ENCODE measurements around the gene ARMH2. TPM values are rescaled to one million over a fixed set of nuclear protein-coding genes. Genes with fewer than 3 reads are reported as not detected.
"Not testable (repeated sequence)": the region's sequence is repeated elsewhere in the genome, so short reads cannot be mapped to it uniquely, and the experiment has no call there.

ARMH2 gene
- total RNA-seq, 1 donor from 2014 or later = not detected

GRCh38 chr6:24764833-24765828, 33.6 kb downstream of the ARMH2 start:
- DNase-seq (ENCODE audit: low spot score) = not testable (repeated sequence)

- DNase-seq (ENCODE audit: low spot score) = peak; percentile 58
These were observed 35.1 kb downstream of the ARMH2 start for GRCh38 chr6:24763578-24763977.

DNA sequence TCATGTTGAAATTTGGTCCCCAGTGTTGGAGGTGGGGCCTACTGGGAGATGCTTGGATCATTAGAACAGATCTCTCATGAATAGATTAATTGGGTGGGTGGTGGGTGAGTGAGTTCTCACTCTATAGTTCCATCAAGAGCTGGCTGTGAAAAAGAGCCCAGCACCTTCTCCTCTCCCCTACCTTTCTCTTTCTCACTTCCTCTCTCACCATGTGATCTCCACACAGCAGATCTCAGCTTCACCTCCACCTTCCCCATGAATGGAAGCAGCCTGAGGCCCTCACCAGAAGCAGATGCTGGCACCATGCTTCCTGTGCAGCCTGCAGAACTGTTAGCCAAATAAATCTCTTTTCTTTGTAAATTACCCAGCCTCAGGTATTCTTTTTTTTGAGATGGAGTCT, 36.9 kb downstream of the ARMH2 start:
- no peak for DNase-seq (ENCODE audit: low spot score)

DNA sequence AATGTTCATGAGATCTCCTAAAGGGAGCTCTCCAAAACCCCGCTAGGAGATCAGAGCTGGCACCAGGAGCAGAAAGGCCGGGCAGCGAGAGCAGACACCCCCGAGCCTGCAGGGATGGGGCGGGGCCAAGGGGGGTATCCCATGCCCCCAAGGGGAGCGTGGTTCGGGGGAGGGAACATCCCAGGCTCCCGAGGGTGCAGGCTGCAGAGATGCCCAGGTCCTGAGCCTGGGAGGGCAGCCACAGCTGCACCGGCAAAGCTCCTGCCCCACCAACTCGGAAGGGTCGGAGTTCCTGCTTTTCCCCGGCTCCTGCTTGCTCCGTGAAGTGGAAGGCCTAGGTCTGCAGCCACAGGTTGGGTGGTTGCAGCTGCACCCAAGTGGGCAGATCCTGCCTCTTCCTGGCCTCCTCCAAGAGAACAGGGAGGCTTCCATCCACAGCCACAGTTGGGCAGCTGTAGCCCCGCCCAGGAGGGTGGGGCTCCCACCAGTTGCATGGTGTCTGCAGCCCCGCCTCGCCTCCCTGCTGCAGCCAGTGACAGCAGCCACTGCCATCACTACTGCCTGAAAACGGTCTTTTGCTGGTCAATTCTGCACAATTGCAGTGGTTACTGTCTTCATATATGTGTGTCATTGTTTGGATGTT, 37.4 kb downstream of the ARMH2 start:
- DNase-seq (ENCODE audit: low spot score) = no peak

GRCh38 chr6:24760210-24760609, 38.5 kb downstream of the ARMH2 start:
- DNase-seq (ENCODE audit: low spot score) = no peak

GRCh38 chr6:24759718-24760117, 39.0 kb downstream of the ARMH2 start:
- DNase-seq (ENCODE audit: low spot score) = no peak

DNA sequence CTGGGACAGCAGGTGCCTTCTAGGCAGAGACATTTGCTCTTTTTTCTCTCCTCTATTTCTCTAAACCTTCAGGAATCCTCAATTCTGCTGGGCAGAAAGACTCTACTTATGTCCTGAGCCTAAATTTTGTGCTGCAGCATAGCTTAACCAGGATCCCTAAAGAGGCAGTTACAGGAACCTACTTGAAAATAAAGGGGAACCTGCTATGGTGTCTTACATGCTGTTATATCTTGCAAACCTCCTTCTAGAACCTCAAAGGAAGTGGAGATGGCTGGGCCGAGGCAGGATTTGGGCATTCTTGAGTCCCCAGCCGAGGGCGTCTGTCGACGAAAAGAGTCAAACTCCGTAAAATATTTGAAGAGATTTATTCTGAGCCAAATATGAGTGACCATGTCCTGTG, 41.1 kb downstream of the ARMH2 start:
- no peak for DNase-seq (ENCODE audit: low spot score)

GRCh38 chr6:24755279-24755678, 43.4 kb downstream of the ARMH2 start:
- DNase-seq (ENCODE audit: low spot score) = no peak

DNA sequence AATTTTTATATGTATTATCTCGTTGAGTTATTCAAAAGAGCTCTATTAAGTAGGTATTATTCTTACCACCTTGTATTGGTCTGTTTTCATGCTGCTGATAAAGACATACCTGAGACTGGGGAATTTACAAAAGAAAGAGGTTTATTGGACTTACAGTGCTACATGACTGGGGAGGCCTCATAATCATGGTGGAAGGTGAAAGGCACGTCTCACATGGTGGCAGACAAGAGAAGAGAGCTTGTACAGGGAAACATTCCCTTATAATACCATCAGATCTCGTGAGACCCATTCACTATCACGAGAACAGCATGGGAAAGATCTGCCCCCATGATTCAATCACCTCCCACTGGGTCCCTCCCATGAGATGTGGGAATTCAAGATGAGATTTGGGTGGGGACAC, 44.3 kb downstream of the ARMH2 start:
- not testable (repeated sequence) for DNase-seq (ENCODE audit: low spot score)

DNA sequence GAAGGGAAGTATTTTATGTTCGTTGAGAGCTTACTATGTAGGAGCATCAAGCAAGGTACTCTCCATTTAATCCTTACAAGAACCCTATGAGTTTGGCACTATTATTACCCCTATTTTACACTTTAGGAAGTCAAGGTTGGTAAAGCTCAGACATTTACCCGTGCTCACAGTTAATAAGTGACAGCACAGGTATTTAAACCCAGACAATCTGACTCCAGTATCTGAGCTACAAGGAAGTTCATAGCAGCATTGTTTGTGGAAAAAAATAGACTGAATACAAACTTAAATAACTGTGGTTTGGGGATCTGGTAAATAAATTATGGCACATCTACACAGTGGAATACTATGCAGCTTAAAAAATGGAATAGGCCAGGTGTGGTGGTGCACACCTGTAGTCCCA, 45.2 kb downstream of the ARMH2 start:
- DNase-seq (ENCODE audit: low spot score) = no peak

DNA sequence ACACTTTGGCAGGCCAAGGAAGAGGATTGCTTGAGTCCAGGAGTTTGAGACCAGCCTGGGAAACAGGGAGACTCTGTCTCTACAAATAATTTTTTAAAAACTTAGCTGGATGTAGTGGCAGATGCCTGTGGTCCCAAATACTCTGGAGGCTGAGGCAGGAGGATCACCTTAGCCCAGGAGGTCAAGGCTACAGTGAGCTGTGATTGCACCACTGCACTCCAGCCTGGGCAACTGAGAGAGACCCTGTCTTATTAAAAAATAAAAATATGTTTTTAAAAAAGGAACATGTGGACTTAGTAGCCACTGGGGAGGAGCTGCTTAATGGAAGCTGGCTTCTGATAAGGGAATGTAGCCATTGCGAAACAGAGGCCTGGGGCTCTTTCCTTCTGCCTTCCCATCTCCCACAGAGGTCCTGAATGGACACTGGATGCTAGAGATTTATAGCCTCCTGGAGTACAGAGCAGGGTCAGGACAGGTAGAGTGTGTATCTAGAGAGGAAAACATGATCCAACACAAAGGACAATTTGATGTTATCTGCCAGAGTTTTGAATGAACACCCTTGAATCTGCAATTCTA, 45.7 kb downstream of the ARMH2 start:
- DNase-seq (ENCODE audit: low spot score) = no peak

GRCh38 chr6:24752503-24752902, 46.2 kb downstream of the ARMH2 start:
- no peak for DNase-seq (ENCODE audit: low spot score)

- DNase-seq (ENCODE audit: low spot score) = not testable (repeated sequence)
These were observed 47.8 kb downstream of the ARMH2 start for GRCh38 chr6:24750878-24751277.

- no peak for DNase-seq (ENCODE audit: low spot score)
These were observed 49.4 kb downstream of the ARMH2 start for GRCh38 chr6:24749297-24749696.

Other genes starting within 250 kb of the ARMH2 start
- 0.23 TPM for gene KIAA0319, start 152.7 kb downstream of the ARMH2 start, total RNA-seq
- 54.4 TPM for gene TDP2, start 132.0 kb downstream of the ARMH2 start, total RNA-seq
- gene ACOT13, start 131.8 kb downstream of the ARMH2 start, total RNA-seq = 16.8 TPM
- 111 TPM for gene C6orf62, start 79.8 kb downstream of the ARMH2 start, total RNA-seq
- 67.5 TPM for gene GMNN, start 24.0 kb downstream of the ARMH2 start, total RNA-seq
- gene RIPOR2, start 137.0 kb upstream of the ARMH2 start, total RNA-seq = 12.1 TPM

Data from ureter (tissue), 1 donor.